Measurements from ENCODE around the gene MAL.

GRCh38 chr2:95008996-95009395, 16.5 kb upstream of the MAL start:
- TF ChIP-seq, protein P1, sequence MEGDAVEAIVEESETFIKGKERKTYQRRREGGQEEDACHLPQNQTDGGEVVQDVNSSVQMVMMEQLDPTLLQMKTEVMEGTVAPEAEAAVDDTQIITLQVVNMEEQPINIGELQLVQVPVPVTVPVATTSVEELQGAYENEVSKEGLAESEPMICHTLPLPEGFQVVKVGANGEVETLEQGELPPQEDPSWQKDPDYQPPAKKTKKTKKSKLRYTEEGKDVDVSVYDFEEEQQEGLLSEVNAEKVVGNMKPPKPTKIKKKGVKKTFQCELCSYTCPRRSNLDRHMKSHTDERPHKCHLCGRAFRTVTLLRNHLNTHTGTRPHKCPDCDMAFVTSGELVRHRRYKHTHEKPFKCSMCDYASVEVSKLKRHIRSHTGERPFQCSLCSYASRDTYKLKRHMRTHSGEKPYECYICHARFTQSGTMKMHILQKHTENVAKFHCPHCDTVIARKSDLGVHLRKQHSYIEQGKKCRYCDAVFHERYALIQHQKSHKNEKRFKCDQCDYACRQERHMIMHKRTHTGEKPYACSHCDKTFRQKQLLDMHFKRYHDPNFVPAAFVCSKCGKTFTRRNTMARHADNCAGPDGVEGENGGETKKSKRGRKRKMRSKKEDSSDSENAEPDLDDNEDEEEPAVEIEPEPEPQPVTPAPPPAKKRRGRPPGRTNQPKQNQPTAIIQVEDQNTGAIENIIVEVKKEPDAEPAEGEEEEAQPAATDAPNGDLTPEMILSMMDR (IDR thresholded peaks at IDR 0.05), result no peak
- no peak for TF ChIP-seq POLR2A (IDR thresholded peaks at IDR 0.05)
- TF ChIP-seq POLR2AphosphoS5 (IDR thresholded peaks at IDR 0.05), result no peak

Data from prostate gland (tissue), 2 donors.